Omental fat pad (tissue), 4 donors: ENCODE measurements around the gene WAPL. TPM values are rescaled to one million over a fixed set of nuclear protein-coding genes. Genes with fewer than 3 reads are reported as not detected.
"Not testable (repeated sequence)": the region's sequence is repeated elsewhere in the genome, so short reads cannot be mapped to it uniquely, and the experiment has no call there.

ENCODE experiments used
- ATAC-seq: fragments of 150-250 bp; one replicate; pipeline ENCODE4 v1.9.1; 2016; ENCODE audit warnings: mild to moderate bottlenecking, moderate library complexity; ENCODE audit not compliant: low FRiP score
- DNase-seq: peaks from one replicate; pipeline ENCODE4 v3.0.0-alpha.2; 2019; ENCODE audit warnings: low spot score
- CTCF ChIP-seq, 3 donors: fragments of 450-650 bp; IDR thresholded peaks; one replicate each; pipeline ENCODE4 v1.5.1; 2016 to 2017; ENCODE audit warnings: antibody characterized with exemption in 3 of 3, mild to moderate bottlenecking in 3 of 3, moderate library complexity in 2 of 3
- small RNA-seq: library from RNA; depleted of rRNA; stranded (forward); fragments of <200 nt; gene quantifications from one replicate; pipeline ENCODE3, GENCODE V24; 2016
- total RNA-seq, 4 donors: library from RNA; depleted of rRNA; stranded (reverse); fragments of >200 nt; gene quantifications; one replicate each; pipeline ENCODE4 v1.1.0, GENCODE V29; 2016

WAPL gene
- total RNA-seq, 4 donors from 2014 or later: 29.8 to 61.5 (median 40.1) TPM

GRCh38 chr10:86389441-86390193 lies 132.0 kb downstream of the WAPL start:
- DNase-seq (no peak), ATAC-seq (no peak)
- TF ChIP-seq CTCF (IDR thresholded peaks at IDR 0.05): no peak

DNA sequence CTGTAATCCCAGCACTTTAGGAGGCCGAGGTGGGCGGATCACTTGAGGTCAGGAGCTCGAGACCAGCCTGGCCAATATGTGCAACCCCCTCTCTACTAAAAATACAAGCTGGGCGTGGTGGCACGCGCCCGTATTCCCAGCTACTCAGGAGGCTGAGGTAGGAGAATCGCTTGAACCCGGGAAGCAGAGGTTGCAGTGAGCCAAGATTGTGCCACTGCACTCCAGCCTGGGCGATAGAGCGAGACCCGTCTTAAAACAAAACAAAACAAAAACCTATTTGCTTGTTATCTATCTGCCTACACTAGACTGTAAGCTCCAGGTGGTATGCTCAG lies 132.5 kb downstream of the WAPL start:
- not testable (repeated sequence) for DNase-seq, ATAC-seq

- DNase-seq (no peak), ATAC-seq (no peak)
- no peak for TF ChIP-seq CTCF (IDR thresholded peaks at IDR 0.05)
These were observed 133.4 kb downstream of the WAPL start for GRCh38 chr10:86388119-86388704.

- TF ChIP-seq CTCF (IDR thresholded peaks at IDR 0.05): no peak
- ATAC-seq: no peak
- DNase-seq: no peak
These were observed 134.3 kb downstream of the WAPL start for GRCh38 chr10:86387178-86387794.

DNA sequence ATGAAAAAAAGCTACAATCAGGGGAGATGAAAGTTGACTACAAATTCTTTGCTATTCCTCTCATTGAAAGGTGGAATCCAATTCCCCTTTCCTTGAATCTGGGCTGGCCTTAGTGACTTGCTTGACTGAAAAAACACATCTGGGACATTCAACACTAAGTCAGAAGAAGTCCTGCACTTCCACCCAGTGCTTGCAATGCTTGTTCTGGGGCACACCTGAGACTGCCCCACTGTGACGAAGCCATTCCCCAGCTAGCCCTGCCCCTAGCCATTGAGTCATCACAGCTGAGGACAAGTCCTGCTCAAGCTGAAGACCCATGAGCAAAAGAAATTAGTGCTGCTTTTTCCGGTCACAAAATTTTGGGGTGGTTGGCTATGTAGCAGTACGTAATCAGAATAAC lies 135.8 kb downstream of the WAPL start:
- TF ChIP-seq CTCF (IDR thresholded peaks at IDR 0.05): no peak
- ATAC-seq (no peak), DNase-seq (no peak)

Small RNAs within 50 kb of the gene (small RNA-seq; reads per million reads assigned to genes)
- not detected for gene RNU6-780P

Other genes starting within 250 kb of the WAPL start
- gene GRID1, start 155.0 kb downstream of the WAPL start, total RNA-seq: 1 to 10 TPM; 1.5 to 3.5 (median 2.4) TPM
- gene OPN4, start 132.8 kb upstream of the WAPL start, total RNA-seq: 1 to 10 TPM in 1 of 4 donors, not detected in 3; 1.1 TPM
- 10 to 100 TPM in 1 of 4 donors, under 1 TPM in 3; 0.56 to 22.4 (median 0.65) TPM for gene LDB3, start 146.7 kb upstream of the WAPL start, total RNA-seq
- gene BMPR1A, start 234.8 kb upstream of the WAPL start, total RNA-seq: 10 to 100 TPM; 26.5 to 44.9 (median 37.1) TPM